WTC11 (cell line): ENCODE measurements around the gene BCAS2. TPM values are rescaled to one million over a fixed set of nuclear protein-coding genes. Genes with fewer than 3 reads are reported as not detected.

Experiments
- ATAC-seq: fragments of 200-7000 bp; cut with Tn5 transposase; 2 replicates; pipeline ENCODE4 v1.10.0; 2021; ENCODE audit warnings: mild to moderate bottlenecking, moderate library complexity
- Bru-seq: library from RNA; stranded (reverse); fragments of 400-500 nt; gene quantifications from one replicate; lab custom pipeline; 2021; lab: Mats Ljungman, UMichigan
- CTCF ChIA-PET: fragments of 300-600 bp; sonication (Branson Sonifier 250); formaldehyde crosslinking; loops from one replicate; lab custom pipeline; 2021; ENCODE audit warnings: antibody characterized with exemption; lab: Charles Lee
- POLR2A ChIA-PET: fragments of 350-600 bp; sonication (Branson Sonifier 250); formaldehyde crosslinking; loops from one replicate; lab custom pipeline; 2021; ENCODE audit warnings: antibody characterized with exemption; lab: Charles Lee
- DNase-seq: peaks from one replicate; pipeline ENCODE4 v3.0.0; 2021; ENCODE audit warnings: low spot score
- H3K27ac Mint-ChIP-seq: 2 replicates; pipeline ENCODE4 v1.8.0; 2021; ENCODE audit warnings: mixed read lengths
- H3K27me3 Mint-ChIP-seq: 2 replicates; pipeline ENCODE4 v1.8.0; 2021; ENCODE audit warnings: low read depth, mild to moderate bottlenecking, moderate library complexity, mixed read lengths
- H3K36me3 Mint-ChIP-seq: 2 replicates; pipeline ENCODE4 v1.8.0; 2021; ENCODE audit warnings: mixed read lengths
- H3K4me1 Mint-ChIP-seq: 2 replicates; pipeline ENCODE4 v1.8.0; 2022; ENCODE audit warnings: mixed read lengths
- H3K4me3 Mint-ChIP-seq: 2 replicates; pipeline ENCODE4 v1.8.0; 2021; ENCODE audit warnings: mild to moderate bottlenecking, moderate library complexity, mixed read lengths
- H3K9me3 Mint-ChIP-seq: 2 replicates; pipeline ENCODE4 v1.8.0; 2021; ENCODE audit warnings: mixed read lengths
- ETV6 ChIP-seq: sonication (generic); formaldehyde crosslinking; IDR thresholded peaks from 2 replicates; pipeline ENCODE4 v1.8.1; 2022; ENCODE audit warnings: mild to moderate bottlenecking, missing genetic modification reagents
- GABPB1 ChIP-seq: sonication (generic); formaldehyde crosslinking; IDR thresholded peaks from 2 replicates; pipeline ENCODE4 v1.8.1; 2023; ENCODE audit warnings: mild to moderate bottlenecking, missing genetic modification reagents
- GRHL2 ChIP-seq: fragments of 250-450 bp; sonication (Bioruptor Pico); IDR thresholded peaks from 2 replicates; pipeline ENCODE4 v1.8.0; 2022; ENCODE audit warnings: mild to moderate bottlenecking, moderate library complexity; ENCODE audit not compliant: insufficient replicate concordance, severe bottlenecking
- GTF2I ChIP-seq: fragments of 250-450 bp; sonication (Bioruptor Pico); conservative IDR thresholded peaks from 2 replicates; pipeline ENCODE4 v1.4.0; 2021; ENCODE audit warnings: mild to moderate bottlenecking
- IRF2 ChIP-seq: sonication (generic); formaldehyde crosslinking; IDR thresholded peaks from 2 replicates; pipeline ENCODE4 v1.8.0; 2022; ENCODE audit warnings: low read depth, missing genetic modification reagents, borderline replicate concordance
- JAZF1 ChIP-seq: fragments of 250-450 bp; sonication (Bioruptor Pico); IDR thresholded peaks from 2 replicates; pipeline ENCODE4 v1.9.0; 2021; ENCODE audit warnings: moderate library complexity, mild to moderate bottlenecking, inconsistent platforms
- KAT7 ChIP-seq: sonication (generic); formaldehyde crosslinking; IDR thresholded peaks from 2 replicates; pipeline ENCODE4 v1.8.1; 2023; ENCODE audit warnings: missing genetic modification reagents, mild to moderate bottlenecking, borderline replicate concordance
- MYBL2 ChIP-seq: sonication (generic); formaldehyde crosslinking; IDR thresholded peaks from 2 replicates; pipeline ENCODE4 v1.8.1; 2023; ENCODE audit warnings: mild to moderate bottlenecking, moderate library complexity, missing genetic modification reagents
- NFE2L1 ChIP-seq: sonication (generic); formaldehyde crosslinking; IDR thresholded peaks from 2 replicates; pipeline ENCODE4 v1.8.1; 2023; ENCODE audit warnings: missing genetic modification reagents
- NR2C2 ChIP-seq: sonication (generic); formaldehyde crosslinking; IDR thresholded peaks from 2 replicates; pipeline ENCODE4 v1.8.0; 2022; ENCODE audit warnings: mild to moderate bottlenecking, missing genetic modification reagents
- NR3C1 ChIP-seq: sonication (generic); formaldehyde crosslinking; conservative IDR thresholded peaks from 2 replicates; pipeline ENCODE4 v1.8.1; 2023; ENCODE audit warnings: low read depth, mild to moderate bottlenecking, missing genetic modification reagents
- TP53 ChIP-seq: sonication (generic); formaldehyde crosslinking; IDR thresholded peaks from 2 replicates; pipeline ENCODE4 v1.8.1; 2023; ENCODE audit warnings: mild to moderate bottlenecking, missing genetic modification reagents
- ZNF232 ChIP-seq: sonication (generic); formaldehyde crosslinking; IDR thresholded peaks from 2 replicates; pipeline ENCODE4 v1.8.0; 2022; ENCODE audit warnings: mild to moderate bottlenecking, missing genetic modification reagents
- long read RNA-seq, 3 experiments: library from RNA in 1 of 3; library from capped mRNA in 1 of 3; library from polyadenylated mRNA in 1 of 3; unstranded in 2 of 3; stranded (forward) in 1 of 3; transcript quantifications; one replicate each; pipeline ENCODE4 v2.0.0, GENCODE V29; 2021
- total RNA-seq: library from RNA; stranded (reverse); gene quantifications from 3 replicates; pipeline ENCODE4 v1.2.3, GENCODE V29; 2021
- TF ChIP-seq, protein P1 (sequence below): fragments of 200-600 bp; IDR thresholded peaks from 2 replicates; pipeline ENCODE4 v1.8.0; 2022; ENCODE audit warnings: antibody characterized with exemption
- TF ChIP-seq, protein P2 (sequence below): sonication (generic); formaldehyde crosslinking; IDR thresholded peaks from 2 replicates; pipeline ENCODE4 v1.8.1; 2022; ENCODE audit warnings: low read depth, missing genetic modification reagents, borderline replicate concordance
- TF ChIP-seq, protein P3 (sequence below): sonication (generic); formaldehyde crosslinking; IDR thresholded peaks from 2 replicates; pipeline ENCODE4 v1.8.0; 2022; ENCODE audit warnings: mild to moderate bottlenecking, missing genetic modification reagents
- TF ChIP-seq, protein P4 (sequence below): sonication (generic); formaldehyde crosslinking; IDR thresholded peaks from 2 replicates; pipeline ENCODE4 v1.8.1; 2022; ENCODE audit warnings: missing genetic modification reagents, borderline replicate concordance
- TF ChIP-seq, protein P5 (sequence below): sonication (generic); formaldehyde crosslinking; IDR thresholded peaks from 2 replicates; pipeline ENCODE4 v1.8.1; 2022; ENCODE audit warnings: low read depth, mild to moderate bottlenecking, moderate library complexity, missing genetic modification reagents, borderline replicate concordance
- TF ChIP-seq, protein P6 (sequence below): sonication (generic); formaldehyde crosslinking; IDR thresholded peaks from 2 replicates; pipeline ENCODE4 v1.8.1; 2023; ENCODE audit warnings: mild to moderate bottlenecking, missing genetic modification reagents
- TF ChIP-seq, protein P7 (sequence below): sonication (generic); formaldehyde crosslinking; IDR thresholded peaks from 2 replicates; pipeline ENCODE4 v1.8.1; 2023; ENCODE audit warnings: mild to moderate bottlenecking, missing genetic modification reagents, borderline replicate concordance

BCAS2 gene
- total RNA-seq (39.0 to 43.3 TPM (median 42.7 TPM) in 3 replicates), Bru-seq, nascent RNA (percentile 87 among the genes with signal in this experiment)
- long read RNA-seq, experiment 1, transcript BCAS2-201 (7 exons, 1,299 nt) = major isoform, 156 of 171 reads
- long read RNA-seq, experiment 1, partial matches to known transcripts = 5 of 171 reads
- long read RNA-seq, experiment 1, other reads (novel, unspliced or antisense) = 9 of 171 reads
- long read RNA-seq, experiment 2, transcript BCAS2-201 (7 exons, 1,299 nt) = major isoform, 60 of 84 reads
- long read RNA-seq, experiment 2, partial matches to known transcripts = 6 of 84 reads
- long read RNA-seq, experiment 2, other reads (novel, unspliced or antisense) = 16 of 84 reads
- long read RNA-seq, experiment 3, transcript BCAS2-201 (7 exons, 1,299 nt) = major isoform, 356 of 380 reads
- long read RNA-seq, experiment 3, partial matches to known transcripts = 7 of 380 reads
- long read RNA-seq, experiment 3, other reads (novel, unspliced or antisense) = 16 of 380 reads

DNA sequence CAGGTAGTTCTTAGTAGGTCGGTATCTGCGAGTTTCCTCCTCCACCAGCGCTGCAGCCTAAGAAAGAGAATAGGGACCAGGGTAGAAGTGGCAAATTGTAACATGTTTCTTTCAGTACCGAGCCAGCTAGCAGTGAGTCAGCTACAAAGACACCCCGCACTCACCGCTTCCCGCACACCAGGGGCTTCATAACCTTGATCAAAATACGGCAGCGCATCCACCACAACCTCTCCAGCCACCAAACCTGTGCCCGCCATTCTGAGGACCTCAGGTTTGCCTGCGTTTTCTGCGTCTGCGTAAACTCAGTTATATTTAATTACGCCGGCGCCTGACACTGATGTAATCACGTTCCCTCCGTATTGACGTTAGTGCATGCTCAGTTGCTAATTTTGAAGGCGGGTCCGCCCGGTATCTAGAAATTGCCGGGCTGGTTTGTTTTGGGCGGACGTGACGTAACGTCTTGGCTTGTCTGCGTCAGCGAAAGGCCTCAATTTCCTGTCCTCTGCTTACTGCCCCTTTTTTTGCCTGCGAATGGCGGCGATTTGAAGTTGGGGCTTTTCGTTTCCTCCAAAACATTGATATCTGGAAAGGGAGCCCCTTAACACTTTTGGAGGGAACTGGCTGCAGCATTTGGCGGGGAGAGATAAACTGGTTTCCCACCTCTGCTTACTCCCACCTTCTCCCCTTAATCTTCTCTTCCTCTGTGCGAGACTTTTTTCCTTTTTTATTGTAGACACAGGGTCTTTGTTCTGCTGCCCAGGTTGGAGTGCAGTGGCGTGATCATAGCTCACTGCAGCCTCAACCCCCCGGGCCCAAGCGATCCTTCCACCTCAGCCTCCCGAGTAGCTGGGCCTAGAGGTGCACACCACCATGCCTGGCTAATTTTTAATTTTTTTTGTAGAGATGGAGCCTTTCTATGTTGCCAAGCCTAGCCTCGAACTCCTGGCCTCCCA, at the start of gene BCAS2:
TSS of gene BCAS2 (minus strand) at position 281 of the 953 bp plus-strand sequence. CDS start at position 257, 24 bp downstream.
- Mint-ChIP-seq H3K36me3 (peaks cover 22% of the 10 kb centered on the region), H3K4me3 (peak within 1 kb of the TSS; percentile 93), H3K27me3 (peaks cover 17% of the 10 kb centered on the region), H3K4me1 (peaks cover 9% of the 10 kb centered on the region), H3K9me3 (peaks cover 3% of the 10 kb centered on the region; the same call in 1 of the 2 replicates), H3K27ac (peak within 1 kb of the TSS; percentile 96)
- CTCF ChIA-PET = interaction anchor here (0.7 to 1.0 kb wide), 2 partner anchors 88 to 235 kb away, joined by 3 to 5 read pairs; partner anchors contain the start of gene DENND2C
- POLR2A ChIA-PET = no interaction called here
- DNase-seq (peak; percentile 87), ATAC-seq (peak; percentile 97)
- TF ChIP-seq, protein P1, sequence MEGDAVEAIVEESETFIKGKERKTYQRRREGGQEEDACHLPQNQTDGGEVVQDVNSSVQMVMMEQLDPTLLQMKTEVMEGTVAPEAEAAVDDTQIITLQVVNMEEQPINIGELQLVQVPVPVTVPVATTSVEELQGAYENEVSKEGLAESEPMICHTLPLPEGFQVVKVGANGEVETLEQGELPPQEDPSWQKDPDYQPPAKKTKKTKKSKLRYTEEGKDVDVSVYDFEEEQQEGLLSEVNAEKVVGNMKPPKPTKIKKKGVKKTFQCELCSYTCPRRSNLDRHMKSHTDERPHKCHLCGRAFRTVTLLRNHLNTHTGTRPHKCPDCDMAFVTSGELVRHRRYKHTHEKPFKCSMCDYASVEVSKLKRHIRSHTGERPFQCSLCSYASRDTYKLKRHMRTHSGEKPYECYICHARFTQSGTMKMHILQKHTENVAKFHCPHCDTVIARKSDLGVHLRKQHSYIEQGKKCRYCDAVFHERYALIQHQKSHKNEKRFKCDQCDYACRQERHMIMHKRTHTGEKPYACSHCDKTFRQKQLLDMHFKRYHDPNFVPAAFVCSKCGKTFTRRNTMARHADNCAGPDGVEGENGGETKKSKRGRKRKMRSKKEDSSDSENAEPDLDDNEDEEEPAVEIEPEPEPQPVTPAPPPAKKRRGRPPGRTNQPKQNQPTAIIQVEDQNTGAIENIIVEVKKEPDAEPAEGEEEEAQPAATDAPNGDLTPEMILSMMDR = no peak
- TF ChIP-seq MYBL2 (CRISPR knock-in tag) (no peak), KAT7 (no peak), GTF2I (CRISPR knock-in tag) (no peak), IRF2 (CRISPR knock-in tag) (no peak), TP53 (no peak), ETV6 (CRISPR knock-in tag) (peak; percentile 66), NR3C1 (CRISPR knock-in tag) (no peak), NR2C2 (no peak), GABPB1 (CRISPR knock-in tag) (peak; percentile 91), NFE2L1 (CRISPR knock-in tag) (0 out of 2 replicates have a peak, but pooled peaks have one; percentile 17), ZNF232 (CRISPR knock-in tag) (no peak), GRHL2 (CRISPR knock-in tag) (no peak), JAZF1 (no peak)
- TF ChIP-seq, protein P2, sequence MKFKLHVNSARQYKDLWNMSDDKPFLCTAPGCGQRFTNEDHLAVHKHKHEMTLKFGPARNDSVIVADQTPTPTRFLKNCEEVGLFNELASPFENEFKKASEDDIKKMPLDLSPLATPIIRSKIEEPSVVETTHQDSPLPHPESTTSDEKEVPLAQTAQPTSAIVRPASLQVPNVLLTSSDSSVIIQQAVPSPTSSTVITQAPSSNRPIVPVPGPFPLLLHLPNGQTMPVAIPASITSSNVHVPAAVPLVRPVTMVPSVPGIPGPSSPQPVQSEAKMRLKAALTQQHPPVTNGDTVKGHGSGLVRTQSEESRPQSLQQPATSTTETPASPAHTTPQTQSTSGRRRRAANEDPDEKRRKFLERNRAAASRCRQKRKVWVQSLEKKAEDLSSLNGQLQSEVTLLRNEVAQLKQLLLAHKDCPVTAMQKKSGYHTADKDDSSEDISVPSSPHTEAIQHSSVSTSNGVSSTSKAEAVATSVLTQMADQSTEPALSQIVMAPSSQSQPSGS (CRISPR knock-in tag) = no peak
- TF ChIP-seq, protein P3, sequence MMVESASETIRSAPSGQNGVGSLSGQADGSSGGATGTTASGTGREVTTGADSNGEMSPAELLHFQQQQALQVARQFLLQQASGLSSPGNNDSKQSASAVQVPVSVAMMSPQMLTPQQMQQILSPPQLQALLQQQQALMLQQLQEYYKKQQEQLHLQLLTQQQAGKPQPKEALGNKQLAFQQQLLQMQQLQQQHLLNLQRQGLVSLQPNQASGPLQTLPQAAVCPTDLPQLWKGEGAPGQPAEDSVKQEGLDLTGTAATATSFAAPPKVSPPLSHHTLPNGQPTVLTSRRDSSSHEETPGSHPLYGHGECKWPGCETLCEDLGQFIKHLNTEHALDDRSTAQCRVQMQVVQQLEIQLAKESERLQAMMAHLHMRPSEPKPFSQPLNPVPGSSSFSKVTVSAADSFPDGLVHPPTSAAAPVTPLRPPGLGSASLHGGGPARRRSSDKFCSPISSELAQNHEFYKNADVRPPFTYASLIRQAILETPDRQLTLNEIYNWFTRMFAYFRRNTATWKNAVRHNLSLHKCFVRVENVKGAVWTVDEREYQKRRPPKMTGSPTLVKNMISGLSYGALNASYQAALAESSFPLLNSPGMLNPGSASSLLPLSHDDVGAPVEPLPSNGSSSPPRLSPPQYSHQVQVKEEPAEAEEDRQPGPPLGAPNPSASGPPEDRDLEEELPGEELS = 0 out of 2 replicates have a peak, but pooled peaks have one; percentile 12
- TF ChIP-seq, protein P4, sequence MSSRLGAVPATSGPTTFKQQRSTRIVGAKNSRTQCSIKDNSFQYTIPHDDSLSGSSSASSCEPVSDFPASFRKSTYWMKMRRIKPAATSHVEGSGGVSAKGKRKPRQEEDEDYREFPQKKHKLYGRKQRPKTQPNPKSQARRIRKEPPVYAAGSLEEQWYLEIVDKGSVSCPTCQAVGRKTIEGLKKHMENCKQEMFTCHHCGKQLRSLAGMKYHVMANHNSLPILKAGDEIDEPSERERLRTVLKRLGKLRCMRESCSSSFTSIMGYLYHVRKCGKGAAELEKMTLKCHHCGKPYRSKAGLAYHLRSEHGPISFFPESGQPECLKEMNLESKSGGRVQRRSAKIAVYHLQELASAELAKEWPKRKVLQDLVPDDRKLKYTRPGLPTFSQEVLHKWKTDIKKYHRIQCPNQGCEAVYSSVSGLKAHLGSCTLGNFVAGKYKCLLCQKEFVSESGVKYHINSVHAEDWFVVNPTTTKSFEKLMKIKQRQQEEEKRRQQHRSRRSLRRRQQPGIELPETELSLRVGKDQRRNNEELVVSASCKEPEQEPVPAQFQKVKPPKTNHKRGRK = no peak
- TF ChIP-seq, protein P5, sequence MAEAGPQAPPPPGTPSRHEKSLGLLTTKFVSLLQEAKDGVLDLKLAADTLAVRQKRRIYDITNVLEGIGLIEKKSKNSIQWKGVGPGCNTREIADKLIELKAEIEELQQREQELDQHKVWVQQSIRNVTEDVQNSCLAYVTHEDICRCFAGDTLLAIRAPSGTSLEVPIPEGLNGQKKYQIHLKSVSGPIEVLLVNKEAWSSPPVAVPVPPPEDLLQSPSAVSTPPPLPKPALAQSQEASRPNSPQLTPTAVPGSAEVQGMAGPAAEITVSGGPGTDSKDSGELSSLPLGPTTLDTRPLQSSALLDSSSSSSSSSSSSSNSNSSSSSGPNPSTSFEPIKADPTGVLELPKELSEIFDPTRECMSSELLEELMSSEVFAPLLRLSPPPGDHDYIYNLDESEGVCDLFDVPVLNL (CRISPR knock-in tag) = no peak
- TF ChIP-seq, protein P6, sequence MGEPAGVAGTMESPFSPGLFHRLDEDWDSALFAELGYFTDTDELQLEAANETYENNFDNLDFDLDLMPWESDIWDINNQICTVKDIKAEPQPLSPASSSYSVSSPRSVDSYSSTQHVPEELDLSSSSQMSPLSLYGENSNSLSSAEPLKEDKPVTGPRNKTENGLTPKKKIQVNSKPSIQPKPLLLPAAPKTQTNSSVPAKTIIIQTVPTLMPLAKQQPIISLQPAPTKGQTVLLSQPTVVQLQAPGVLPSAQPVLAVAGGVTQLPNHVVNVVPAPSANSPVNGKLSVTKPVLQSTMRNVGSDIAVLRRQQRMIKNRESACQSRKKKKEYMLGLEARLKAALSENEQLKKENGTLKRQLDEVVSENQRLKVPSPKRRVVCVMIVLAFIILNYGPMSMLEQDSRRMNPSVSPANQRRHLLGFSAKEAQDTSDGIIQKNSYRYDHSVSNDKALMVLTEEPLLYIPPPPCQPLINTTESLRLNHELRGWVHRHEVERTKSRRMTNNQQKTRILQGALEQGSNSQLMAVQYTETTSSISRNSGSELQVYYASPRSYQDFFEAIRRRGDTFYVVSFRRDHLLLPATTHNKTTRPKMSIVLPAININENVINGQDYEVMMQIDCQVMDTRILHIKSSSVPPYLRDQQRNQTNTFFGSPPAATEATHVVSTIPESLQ (CRISPR knock-in tag) = no peak
- TF ChIP-seq, protein P7, sequence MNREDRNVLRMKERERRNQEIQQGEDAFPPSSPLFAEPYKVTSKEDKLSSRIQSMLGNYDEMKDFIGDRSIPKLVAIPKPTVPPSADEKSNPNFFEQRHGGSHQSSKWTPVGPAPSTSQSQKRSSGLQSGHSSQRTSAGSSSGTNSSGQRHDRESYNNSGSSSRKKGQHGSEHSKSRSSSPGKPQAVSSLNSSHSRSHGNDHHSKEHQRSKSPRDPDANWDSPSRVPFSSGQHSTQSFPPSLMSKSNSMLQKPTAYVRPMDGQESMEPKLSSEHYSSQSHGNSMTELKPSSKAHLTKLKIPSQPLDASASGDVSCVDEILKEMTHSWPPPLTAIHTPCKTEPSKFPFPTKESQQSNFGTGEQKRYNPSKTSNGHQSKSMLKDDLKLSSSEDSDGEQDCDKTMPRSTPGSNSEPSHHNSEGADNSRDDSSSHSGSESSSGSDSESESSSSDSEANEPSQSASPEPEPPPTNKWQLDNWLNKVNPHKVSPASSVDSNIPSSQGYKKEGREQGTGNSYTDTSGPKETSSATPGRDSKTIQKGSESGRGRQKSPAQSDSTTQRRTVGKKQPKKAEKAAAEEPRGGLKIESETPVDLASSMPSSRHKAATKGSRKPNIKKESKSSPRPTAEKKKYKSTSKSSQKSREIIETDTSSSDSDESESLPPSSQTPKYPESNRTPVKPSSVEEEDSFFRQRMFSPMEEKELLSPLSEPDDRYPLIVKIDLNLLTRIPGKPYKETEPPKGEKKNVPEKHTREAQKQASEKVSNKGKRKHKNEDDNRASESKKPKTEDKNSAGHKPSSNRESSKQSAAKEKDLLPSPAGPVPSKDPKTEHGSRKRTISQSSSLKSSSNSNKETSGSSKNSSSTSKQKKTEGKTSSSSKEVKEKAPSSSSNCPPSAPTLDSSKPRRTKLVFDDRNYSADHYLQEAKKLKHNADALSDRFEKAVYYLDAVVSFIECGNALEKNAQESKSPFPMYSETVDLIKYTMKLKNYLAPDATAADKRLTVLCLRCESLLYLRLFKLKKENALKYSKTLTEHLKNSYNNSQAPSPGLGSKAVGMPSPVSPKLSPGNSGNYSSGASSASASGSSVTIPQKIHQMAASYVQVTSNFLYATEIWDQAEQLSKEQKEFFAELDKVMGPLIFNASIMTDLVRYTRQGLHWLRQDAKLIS = no peak
